GM19452 (cell line): Measurements from ENCODE around the gene NEK4.
"Not testable (repeated sequence)": the region's sequence is repeated elsewhere in the genome, so short reads cannot be mapped to it uniquely, and the experiment has no call there.

ENCODE experiments used
- ATAC-seq: cut with Tn5 transposase; IDR thresholded peaks from one replicate; pipeline ENCODE4 v1.9.1; 2021; ENCODE audit not compliant: unreplicated experiment

Gene NEK4

DNA sequence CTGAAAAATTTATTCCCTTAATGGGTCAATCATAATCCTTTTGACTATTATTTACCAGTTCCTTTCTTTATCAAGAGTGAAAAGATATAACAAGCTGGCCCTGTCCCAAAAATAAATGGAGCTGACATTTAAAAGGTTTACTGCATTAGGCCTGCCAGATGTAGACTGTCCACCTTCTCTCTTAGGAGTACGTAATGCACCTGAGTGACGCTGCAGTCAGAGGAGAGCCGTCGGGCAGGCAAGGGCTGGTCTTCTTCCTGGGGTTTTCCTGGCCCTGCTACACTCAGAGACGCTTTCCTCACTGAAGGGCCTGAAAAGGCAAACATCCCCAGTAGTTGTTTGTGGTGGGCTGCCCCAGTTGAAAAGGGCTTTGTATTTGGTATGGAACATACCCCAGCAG lies 27.6 kb downstream of the NEK4 start:
- no peak for ATAC-seq

DNA sequence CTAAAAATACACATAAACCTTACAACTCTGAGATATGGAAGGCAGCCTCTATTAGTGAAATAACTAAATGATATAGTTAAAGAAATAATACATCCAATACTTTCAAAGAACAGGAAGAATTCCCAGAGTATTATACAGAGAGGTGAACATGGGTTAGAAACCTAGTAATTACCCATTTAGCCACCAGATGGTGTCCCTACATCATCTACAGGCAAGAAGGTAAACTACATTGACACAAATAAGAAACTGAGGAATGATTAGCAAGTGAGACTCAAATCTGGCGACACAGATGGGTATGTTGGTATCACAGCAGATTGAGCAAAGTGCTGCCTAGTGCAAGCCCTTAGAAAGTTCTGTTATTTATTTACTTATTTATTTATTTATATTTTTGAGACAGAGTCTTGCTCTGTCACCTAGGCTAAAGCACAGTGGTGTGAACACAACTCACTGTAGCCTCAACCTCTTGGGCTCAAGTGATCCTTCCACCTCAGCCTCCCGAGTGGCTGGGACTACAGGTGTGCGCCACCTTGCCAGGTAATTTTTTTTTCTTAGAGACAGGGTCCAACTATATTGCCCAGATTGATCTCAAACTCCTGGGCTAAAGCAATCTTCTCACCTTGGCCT lies 28.2 kb downstream of the NEK4 start:
- no peak for ATAC-seq

DNA sequence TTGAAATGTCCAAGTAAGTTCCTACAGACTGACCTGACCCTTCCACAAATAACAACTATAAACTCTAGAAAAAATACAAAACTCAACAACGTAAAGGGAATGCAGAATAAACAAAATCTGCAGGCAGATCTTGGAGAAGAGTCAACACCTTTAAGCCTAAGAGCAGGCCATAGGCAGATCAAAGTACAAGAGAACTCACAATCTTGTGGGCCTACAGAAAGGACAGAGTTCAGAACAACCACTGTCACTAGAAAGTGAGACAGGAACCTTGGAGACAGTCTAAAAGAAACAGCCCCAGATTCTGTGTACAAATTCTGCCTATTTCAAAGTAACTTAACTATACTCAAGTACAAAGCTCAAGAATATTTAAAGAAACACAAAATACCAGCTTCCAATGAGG lies 31.0 kb downstream of the NEK4 start:
- no peak for ATAC-seq

GRCh38 chr3:52733256-52733891 lies 37.4 kb downstream of the NEK4 start:
- no peak for ATAC-seq

DNA sequence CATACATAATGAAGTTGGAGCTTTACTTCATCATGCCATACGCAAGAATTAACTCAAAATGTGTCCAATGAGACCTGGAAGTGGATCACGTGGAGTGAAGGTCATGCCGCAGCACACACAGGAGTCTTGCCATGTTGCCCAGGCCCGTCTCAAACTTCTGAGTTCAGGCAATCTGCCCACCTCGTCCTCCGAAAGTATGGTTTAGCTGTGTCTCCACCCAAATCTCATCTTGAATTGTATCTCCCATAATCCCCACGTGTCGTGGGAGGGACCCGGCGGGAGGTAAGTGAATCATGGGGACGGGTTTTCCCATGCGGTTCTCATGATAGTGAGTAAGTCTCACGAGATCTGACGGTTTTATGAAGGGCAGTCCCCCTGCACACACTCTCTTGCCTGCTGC lies 39.1 kb downstream of the NEK4 start:
- ATAC-seq, result no peak

DNA sequence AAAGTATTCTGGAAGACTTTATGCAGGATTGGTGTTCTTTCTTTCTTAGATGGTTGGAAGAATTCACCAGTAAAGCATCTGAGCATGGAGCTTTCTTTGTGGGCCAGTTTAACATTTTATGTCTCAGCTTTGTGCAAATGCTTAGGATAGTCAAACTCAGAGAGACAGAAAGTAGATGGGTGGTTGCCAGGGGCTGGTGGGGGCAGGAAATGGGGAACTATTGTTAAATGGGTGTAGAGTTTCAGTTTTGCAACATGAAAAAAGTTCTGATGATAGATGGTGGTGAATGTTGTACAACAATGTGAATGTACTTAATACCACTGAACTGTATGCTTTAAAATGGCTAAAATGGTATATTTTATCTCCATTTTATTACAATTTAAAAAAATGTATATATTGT lies 40.1 kb downstream of the NEK4 start:
- ATAC-seq, result no peak

DNA sequence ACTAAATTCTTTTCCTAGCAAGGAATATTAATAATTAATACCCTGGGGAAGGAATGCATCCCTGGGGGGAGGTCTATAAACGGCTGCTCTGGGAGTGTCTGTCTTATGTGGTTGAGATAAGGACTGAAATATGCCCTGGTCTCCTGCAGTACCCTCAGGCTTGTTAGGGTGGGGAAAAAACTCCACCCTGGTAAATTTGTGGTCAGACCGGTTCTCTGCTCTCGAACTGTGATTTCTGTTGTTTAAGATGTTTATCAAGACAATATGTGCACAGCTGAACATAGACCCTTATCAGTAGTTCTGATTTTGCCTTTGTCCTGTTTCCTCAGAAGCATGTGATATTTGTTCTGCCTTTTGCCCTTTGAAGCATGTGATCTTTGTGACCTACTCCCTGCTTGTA lies 42.0 kb downstream of the NEK4 start:
- not testable (repeated sequence) for ATAC-seq

- no peak for ATAC-seq
Observed at GRCh38 chr3:52724511-52724910, 46.2 kb downstream of the NEK4 start.

- no peak for ATAC-seq
Observed at GRCh38 chr3:52723935-52724334, 46.8 kb downstream of the NEK4 start.

DNA sequence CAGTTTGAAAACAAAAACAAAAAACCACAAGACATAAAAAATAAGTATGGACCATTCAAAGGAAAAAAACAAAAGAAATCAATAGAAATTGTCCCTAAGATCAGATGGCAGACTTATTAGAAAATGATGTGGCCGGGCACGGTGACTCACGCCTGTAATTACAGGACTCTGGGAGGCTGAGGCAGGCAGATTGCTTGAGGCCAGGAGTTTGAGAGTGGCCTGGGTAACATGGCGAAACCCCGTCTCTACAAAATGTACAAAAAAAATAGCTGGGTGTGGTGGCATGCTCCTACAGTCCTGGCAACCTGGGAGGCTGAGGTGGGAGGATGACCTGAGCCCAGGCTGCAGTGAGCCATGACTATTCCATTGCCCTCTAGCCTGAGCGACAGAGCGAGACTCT lies 48.2 kb downstream of the NEK4 start:
- ATAC-seq, result no peak

DNA sequence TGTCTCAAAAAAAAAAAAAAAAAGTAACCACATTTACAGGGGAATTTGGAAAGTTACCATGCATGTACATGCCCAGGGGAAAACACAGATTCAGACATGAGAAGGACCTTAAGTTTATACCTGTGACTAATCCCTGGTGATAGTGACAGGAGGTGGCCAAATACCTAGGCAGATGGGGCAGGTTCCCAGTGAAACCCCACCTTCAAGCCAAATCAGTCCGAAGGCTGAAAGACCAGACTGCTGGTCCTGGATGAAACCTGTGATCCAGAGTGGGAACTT lies 49.1 kb downstream of the NEK4 start:
- no peak for ATAC-seq

DNA sequence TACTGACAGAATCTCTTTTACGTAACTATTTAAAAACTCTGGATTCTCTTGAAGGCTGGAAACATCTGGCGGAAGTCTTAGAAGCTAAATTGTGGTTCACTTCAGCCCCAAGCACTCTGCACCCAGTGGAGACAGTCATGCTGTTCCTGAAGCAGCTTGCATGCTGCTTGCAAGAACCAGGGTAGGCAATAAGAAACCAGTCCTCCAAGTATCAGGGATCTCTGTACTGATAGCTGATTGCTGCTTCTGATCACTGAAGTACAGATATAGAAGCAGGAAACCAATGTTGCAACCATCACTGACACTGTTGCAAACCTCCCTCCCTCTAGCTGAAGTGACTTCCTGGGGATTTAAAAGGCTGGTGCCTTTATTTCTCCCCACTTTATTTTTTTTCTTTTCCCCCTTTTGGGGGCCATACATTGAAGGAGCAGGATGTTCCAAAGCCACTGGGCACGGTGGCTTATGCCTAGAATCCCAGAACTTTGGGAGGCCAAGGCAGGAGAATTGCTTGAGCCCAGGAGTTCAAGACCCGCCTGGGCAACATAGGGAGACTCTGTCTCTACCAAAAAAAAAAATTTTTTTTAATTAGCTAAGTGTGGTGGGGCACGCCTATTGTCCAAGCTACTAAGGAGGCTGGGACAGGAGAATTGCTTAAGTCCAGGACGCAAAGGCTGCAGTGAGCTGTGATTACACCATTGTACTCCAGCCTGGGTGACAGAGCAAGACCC lies 49.6 kb downstream of the NEK4 start:
- no peak for ATAC-seq

- no peak for ATAC-seq
Observed at GRCh38 chr3:52719618-52720017, 51.1 kb downstream of the NEK4 start.

GRCh38 chr3:52715714-52716305 lies 54.9 kb downstream of the NEK4 start:
- ATAC-seq, result no peak

DNA sequence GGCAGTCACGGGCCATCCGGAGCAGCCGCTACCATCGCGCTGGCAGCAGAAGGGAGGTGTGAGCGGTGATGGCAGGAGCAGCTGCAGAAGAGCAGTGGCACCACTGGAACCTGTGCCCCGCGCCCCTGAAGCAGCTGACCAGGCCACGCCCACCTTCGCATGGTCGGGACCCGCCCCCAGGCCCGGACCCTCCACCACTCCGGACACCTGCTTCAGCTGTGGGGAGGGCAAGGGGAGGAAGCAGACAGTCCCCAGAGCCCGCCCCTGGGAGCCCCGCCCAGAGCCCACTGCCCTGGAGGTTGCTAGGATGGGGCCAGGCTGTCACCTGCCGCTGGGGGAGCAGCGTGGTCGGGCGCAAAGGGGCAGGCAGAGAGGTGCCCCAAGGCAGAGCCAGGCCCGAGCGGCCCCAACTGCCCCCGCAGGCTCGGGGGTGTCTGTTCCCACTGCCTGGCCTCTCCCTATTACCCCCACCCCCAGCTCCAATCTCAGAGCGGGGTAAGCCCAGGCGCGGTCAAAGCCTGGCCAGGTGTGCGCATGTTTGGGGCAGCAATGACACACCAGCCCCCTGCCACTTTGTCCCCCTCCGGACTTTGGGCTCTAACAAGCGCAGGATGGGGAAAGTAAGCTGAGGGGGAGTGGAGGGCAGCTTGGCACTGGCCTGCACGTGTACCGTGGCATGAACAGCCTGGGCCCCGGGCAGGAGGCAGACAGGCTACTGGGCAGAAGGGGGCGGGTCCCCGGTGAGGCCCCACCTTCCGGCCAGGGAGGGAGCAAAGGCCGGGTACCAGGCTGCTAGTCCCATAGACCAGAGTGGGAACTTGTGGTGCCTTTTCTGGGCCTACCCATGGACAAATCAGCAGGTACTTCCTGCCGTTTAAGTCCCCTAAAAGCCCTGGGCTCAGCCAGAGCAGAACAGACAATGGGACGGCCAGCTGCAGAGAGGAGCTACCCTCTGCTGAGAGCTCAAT lies 56.1 kb downstream of the NEK4 start:
- ATAC-seq, result no peak

GRCh38 chr3:52712291-52713212 lies 58.2 kb downstream of the NEK4 start:
- no peak for ATAC-seq

DNA sequence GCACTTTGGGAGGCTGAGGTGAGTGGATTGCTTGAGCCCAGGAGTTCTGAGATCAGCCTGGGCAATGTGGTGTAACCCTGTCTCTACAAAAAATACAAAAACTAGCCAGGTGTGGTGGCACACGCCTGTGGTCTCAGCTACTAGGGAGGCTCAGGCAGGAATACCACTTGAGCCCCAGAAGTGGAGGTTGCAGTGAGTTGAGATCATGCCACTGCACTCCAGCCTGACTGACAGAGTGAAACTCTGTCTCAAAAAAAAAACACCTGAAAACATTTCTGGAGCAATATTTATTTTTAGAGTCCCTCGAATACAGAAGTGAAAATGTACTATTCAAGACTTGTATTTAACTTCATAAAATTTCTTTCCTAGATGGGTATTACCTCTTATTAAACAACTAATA lies 60.2 kb downstream of the NEK4 start:
- no peak for ATAC-seq

DNA sequence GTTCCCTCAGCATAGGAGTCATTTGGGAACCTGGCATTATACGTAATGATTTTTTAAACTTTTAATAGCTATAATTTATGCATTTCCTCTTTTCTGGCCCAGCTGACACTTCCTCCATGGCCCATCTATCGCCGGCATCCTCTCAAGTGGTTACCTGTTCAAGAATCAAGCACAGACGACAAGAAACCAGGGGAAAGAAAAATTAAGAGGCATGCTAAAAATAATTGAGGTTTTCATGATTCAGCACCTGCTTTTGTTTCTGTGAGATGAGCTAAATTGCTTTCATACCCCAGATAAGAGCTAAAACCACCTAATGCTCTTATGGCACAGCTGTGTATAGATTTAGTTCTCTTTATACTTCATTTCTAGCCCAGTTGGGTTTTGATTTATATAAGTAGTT lies 63.2 kb downstream of the NEK4 start:
- ATAC-seq, result no peak

DNA sequence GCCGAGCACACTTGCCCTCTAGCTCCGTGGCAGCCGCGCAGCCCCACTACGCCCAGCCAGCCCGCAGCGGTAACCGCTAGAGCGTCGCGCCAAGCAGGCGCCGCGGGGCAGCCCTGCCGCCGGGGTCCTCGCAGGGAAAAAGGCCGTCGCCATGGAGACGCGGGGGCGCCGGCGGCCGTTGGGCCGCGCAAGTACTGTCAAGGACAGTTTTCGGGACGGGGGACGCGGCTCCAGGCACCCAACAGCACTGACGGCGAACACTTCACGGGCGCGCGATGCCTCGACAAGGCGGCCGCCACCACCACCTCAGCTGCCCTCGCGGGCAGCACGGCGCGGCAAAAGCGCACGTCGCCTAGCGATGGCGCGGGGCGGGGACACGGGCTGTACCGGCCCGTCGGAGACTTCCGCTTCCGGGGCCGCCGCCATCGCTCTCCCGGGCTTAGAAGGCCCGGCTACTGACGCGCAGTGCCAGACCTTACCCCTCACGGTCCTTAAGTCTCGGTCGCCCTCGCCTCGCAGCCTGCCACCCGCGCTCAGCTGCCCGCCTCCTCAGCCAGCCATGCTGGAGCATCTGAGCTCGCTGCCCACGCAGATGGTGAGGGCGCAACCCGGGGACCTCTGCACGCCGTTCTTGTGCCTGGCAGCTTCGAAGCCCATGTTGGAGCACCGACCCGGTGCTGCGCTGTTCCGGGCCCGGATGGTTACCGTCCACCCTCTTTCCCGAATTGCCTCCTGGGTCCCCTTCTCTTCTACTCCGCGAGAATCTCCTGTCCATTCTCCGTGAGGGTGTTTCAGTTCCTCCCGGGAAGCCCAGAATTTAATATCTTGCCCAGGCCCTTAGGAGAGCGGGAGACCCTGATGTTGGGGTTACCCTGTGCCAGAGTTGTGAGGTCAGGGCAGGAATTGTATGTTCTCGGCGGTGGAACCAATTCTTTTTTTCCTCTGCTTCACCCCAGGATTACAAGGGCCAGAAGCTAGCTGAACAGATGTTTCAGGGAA lies 64.8 kb downstream of the NEK4 start, which contains the start of the genes GLT8D1 and SPCS1:
Gene GLT8D1 (minus strand): TSS at position 104 of the 999 bp plus-strand sequence. CDS start 5,331 bp downstream, outside the sequence.
Gene SPCS1 (plus strand): TSS at position 419 of the 999 bp plus-strand sequence. CDS start 141 bp downstream, at position 560.
- ATAC-seq, result peak; percentile 84
